SK-N-SH treated with all-trans-retinoic acid at 6 μM for 48 hours (cell line): ENCODE results near the gene NOSTRIN.
A peak's percentile ranks its signal among the peaks of the same experiment; 100 is the strongest.

Experiments used
- ATAC-seq: fragments of 200-7000 bp; cut with Tn5 transposase; 3 replicates; pipeline ENCODE4 v1.9.1; 2020; ENCODE audit warnings: mild to moderate bottlenecking, moderate library complexity
- ARNTL ChIP-seq: fragments of 450-650 bp; formaldehyde crosslinking; IDR thresholded peaks from 2 replicates; pipeline ENCODE4 v1.5.0; 2020; ENCODE audit warnings: low read depth, mild to moderate bottlenecking, moderate library complexity, borderline replicate concordance
- ESRRG ChIP-seq: fragments of 250-450 bp; sonication (Bioruptor Pico); IDR thresholded peaks from 2 replicates; pipeline ENCODE4 v1.6.1; 2021; ENCODE audit warnings: mild to moderate bottlenecking
- GLIS3 ChIP-seq: fragments of 250-450 bp; sonication (Bioruptor Pico); IDR thresholded peaks from 2 replicates; pipeline ENCODE4 v1.5.0; 2020; ENCODE audit warnings: mild to moderate bottlenecking, moderate library complexity
- ISL1 ChIP-seq: fragments of 250-450 bp; sonication (Bioruptor Pico); IDR thresholded peaks from 2 replicates; pipeline ENCODE4 v2.1.2; 2022; ENCODE audit warnings: mild to moderate bottlenecking, moderate library complexity
- OSR1 ChIP-seq: fragments of 250-450 bp; sonication (Bioruptor Pico); IDR thresholded peaks from 2 replicates; pipeline ENCODE4 v1.8.0; 2022; ENCODE audit warnings: moderate library complexity, mild to moderate bottlenecking, inconsistent platforms
- RARB ChIP-seq: fragments of 250-450 bp; sonication (Bioruptor Pico); IDR thresholded peaks from 2 replicates; pipeline ENCODE4 v1.8.0; 2021; ENCODE audit warnings: mild to moderate bottlenecking, moderate library complexity
- SNAI2 ChIP-seq: fragments of 250-450 bp; sonication (Bioruptor Pico); IDR thresholded peaks from 2 replicates; pipeline ENCODE4 v1.5.0; 2020; ENCODE audit warnings: mild to moderate bottlenecking, moderate library complexity
- TCF4 ChIP-seq: fragments of 250-450 bp; sonication (Bioruptor Pico); IDR thresholded peaks from 2 replicates; pipeline ENCODE4 v1.8.0; 2021; ENCODE audit warnings: mild to moderate bottlenecking, moderate library complexity, borderline replicate concordance
- TOX ChIP-seq: fragments of 250-450 bp; sonication (Bioruptor Pico); IDR thresholded peaks from 2 replicates; pipeline ENCODE4 v1.8.0; 2021; ENCODE audit warnings: mild to moderate bottlenecking, moderate library complexity, borderline replicate concordance
- ZC3H10 ChIP-seq: fragments of 250-450 bp; sonication (Bioruptor Pico); IDR thresholded peaks from 2 replicates; pipeline ENCODE4 v1.5.1; 2021; ENCODE audit warnings: mild to moderate bottlenecking, moderate library complexity
- ZFP30 ChIP-seq: fragments of 450-650 bp; formaldehyde crosslinking; IDR thresholded peaks from 2 replicates; pipeline ENCODE4 v1.5.0; 2022; ENCODE audit warnings: mild to moderate bottlenecking, moderate library complexity
- ZNF8 ChIP-seq: fragments of 450-650 bp; formaldehyde crosslinking; IDR thresholded peaks from 2 replicates; pipeline ENCODE4 v1.5.0; 2020; ENCODE audit warnings: mild to moderate bottlenecking, moderate library complexity
- TF ChIP-seq, protein P1 (sequence below): fragments of 250-450 bp; sonication (Bioruptor Pico); IDR thresholded peaks from 2 replicates; pipeline ENCODE4 v1.8.0; 2021; ENCODE audit warnings: low read depth, mild to moderate bottlenecking, moderate library complexity, borderline replicate concordance
- TF ChIP-seq, protein P2 (sequence below): fragments of 250-450 bp; sonication (Bioruptor Pico); IDR thresholded peaks from 2 replicates; pipeline ENCODE4 v1.5.0; 2020; ENCODE audit warnings: mild to moderate bottlenecking, moderate library complexity

NOSTRIN gene

GRCh38 chr2:168851674-168852320 lies 49.4 kb downstream of the NOSTRIN start:
- ATAC-seq, result peak; percentile 88
- TF ChIP-seq, protein P1, sequence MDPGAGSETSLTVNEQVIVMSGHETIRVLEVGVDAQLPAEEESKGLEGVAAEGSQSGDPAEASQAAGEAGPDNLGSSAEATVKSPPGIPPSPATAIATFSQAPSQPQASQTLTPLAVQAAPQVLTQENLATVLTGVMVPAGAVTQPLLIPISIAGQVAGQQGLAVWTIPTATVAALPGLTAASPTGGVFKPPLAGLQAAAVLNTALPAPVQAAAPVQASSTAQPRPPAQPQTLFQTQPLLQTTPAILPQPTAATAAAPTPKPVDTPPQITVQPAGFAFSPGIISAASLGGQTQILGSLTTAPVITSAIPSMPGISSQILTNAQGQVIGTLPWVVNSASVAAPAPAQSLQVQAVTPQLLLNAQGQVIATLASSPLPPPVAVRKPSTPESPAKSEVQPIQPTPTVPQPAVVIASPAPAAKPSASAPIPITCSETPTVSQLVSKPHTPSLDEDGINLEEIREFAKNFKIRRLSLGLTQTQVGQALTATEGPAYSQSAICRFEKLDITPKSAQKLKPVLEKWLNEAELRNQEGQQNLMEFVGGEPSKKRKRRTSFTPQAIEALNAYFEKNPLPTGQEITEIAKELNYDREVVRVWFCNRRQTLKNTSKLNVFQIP (CRISPR knock-in tag), result no peak
- TF ChIP-seq, protein P2, sequence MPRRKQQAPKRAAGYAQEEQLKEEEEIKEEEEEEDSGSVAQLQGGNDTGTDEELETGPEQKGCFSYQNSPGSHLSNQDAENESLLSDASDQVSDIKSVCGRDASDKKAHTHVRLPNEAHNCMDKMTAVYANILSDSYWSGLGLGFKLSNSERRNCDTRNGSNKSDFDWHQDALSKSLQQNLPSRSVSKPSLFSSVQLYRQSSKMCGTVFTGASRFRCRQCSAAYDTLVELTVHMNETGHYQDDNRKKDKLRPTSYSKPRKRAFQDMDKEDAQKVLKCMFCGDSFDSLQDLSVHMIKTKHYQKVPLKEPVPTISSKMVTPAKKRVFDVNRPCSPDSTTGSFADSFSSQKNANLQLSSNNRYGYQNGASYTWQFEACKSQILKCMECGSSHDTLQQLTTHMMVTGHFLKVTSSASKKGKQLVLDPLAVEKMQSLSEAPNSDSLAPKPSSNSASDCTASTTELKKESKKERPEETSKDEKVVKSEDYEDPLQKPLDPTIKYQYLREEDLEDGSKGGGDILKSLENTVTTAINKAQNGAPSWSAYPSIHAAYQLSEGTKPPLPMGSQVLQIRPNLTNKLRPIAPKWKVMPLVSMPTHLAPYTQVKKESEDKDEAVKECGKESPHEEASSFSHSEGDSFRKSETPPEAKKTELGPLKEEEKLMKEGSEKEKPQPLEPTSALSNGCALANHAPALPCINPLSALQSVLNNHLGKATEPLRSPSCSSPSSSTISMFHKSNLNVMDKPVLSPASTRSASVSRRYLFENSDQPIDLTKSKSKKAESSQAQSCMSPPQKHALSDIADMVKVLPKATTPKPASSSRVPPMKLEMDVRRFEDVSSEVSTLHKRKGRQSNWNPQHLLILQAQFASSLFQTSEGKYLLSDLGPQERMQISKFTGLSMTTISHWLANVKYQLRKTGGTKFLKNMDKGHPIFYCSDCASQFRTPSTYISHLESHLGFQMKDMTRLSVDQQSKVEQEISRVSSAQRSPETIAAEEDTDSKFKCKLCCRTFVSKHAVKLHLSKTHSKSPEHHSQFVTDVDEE, result no peak
- TF ChIP-seq ZFP30 (CRISPR knock-in tag) (no peak), RARB (CRISPR knock-in tag) (no peak), TOX (no peak)

DNA sequence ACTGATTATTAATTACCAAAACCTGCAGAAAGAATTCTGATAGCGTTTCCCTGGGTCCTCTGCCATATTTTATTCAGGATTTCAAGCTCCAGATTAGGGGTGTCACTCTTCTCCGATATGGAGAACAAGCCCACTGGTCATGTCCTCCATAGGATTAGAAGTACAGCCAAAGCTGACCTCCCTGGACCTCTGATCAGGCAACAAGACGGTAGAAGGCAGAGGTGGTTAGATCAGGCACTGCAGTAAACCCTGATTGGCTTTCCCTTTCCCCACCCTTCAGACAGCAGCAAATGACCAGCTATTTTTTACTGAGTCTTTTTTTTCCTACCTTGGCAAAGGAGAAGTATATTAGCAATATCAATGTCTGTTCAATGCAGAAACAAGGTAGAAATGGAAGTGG lies 50.0 kb downstream of the NOSTRIN start:
- no peak for TF ChIP-seq ESRRG (CRISPR knock-in tag)
- TF ChIP-seq, protein P2, result no peak
- TF ChIP-seq, protein P1 (CRISPR knock-in tag), result no peak
- no peak for TF ChIP-seq SNAI2 (CRISPR knock-in tag)
- TF ChIP-seq TOX, result no peak
- TF ChIP-seq OSR1, result no peak
- ATAC-seq, result no peak

GRCh38 chr2:168853471-168853870 lies 51.0 kb downstream of the NOSTRIN start:
- no peak for ATAC-seq
- TF ChIP-seq, protein P2, result no peak
- no peak for TF ChIP-seq OSR1
- TF ChIP-seq, all 23 proteins: peak for 0

GRCh38 chr2:168854651-168855050 lies 52.2 kb downstream of the NOSTRIN start:
- no peak for TF ChIP-seq ZC3H10 (CRISPR knock-in tag)
- TF ChIP-seq GLIS3, result no peak
- no peak for TF ChIP-seq TCF4 (CRISPR knock-in tag)
- no peak for TF ChIP-seq ISL1
- TF ChIP-seq OSR1, result no peak
- TF ChIP-seq, protein P2, result no peak
- TF ChIP-seq TOX, result no peak
- TF ChIP-seq ZNF8 (CRISPR knock-in tag), result no peak
- TF ChIP-seq ARNTL, result no peak
- no peak for ATAC-seq
